Fibroblast of skin of right biceps (primary cell): ENCODE measurements around the gene SPRR1B.
"Not testable (repeated sequence)": the region's sequence is repeated elsewhere in the genome, so short reads cannot be mapped to it uniquely, and the experiment has no call there.

Experiments used
- DNase-seq: peaks from one replicate; pipeline ENCODE4 v3.0.0-alpha.2; 2013

Gene SPRR1B

DNA sequence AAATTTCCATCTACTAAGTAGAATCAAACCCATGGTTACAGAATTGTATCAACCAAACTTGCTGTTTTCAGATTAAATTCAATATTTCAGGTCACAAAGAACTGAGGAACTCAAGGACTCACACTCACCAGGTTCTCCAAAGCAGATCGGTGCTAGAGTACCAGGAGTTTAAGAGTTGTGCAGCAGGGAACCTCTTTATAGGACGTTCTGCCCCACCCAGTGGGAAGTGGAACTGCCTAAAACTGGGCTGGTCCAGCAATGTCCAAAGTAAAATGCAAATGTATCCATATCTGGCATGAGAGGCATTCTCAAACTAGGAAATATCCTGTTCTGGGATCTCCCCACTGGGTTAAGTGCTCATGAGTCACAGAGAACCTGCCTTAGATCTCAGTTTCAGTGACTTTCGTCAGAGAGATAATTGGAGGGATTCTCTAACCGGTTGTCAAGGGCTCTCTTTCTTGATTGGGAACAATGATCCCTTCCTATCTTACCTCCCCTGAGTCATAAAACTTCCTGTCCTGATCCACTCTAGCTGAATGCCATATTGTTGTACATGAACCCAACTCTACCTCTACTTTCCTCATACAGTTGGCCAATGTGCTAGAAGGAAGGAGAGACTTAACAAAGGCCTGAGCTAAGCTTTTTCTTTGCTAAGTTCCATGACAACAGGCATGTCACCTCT, 10.1 kb downstream of the SPRR1B start, which contains the start of gene SPRR2D:
SPRR2D (minus strand) TSS at position 171 of the 682 bp plus-strand sequence. CDS start 774 bp downstream, outside the sequence.
- no peak for DNase-seq

DNA sequence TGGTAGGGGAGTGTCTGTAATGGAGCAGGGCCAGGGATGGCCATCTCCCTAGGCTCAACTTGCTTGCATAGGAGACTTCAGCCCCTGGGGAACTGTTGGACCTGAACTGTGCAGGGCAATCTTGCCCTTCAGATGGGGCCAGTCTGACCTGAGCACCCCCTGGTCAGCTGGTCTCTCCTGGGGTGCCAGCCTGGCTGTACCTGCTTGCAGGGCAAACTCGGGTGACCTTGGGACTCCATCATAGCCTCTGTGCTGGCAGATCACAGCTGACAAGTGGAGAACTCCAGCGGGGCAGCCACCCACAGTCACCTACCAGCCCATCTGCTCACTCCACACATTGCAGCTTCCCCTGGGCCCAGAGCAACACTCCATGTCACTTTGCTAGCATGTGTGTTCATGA, 18.2 kb downstream of the SPRR1B start:
- DNase-seq: no peak

GRCh38 chr1:153056111-153056510, 25.1 kb downstream of the SPRR1B start:
- not testable (repeated sequence) for DNase-seq

- DNase-seq: no peak
Observed at GRCh38 chr1:153057375-153057774, 26.4 kb downstream of the SPRR1B start, which contains the start of gene SPRR2A. Gene SPRR2A (minus strand): TSS chr1:153057512. CDS start chr1:153056735, 777 bp downstream.

DNA sequence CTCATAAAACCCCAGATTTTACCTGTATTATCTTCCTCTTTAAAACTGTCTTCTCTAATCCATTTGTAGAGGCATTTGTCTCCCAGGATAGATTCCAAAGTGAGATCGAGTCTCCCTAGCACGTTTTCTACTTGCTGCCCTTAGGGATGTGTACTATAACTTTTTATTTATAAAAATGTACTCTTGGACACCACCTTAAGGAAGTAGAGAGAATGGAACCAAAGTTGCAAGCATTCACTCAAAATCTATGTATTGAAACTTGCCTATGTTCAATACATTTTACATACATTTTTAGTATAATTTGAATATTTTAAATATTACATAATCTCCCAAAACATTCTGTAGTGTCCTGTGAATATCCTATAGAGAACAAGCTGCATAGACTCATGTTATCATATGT, 27.2 kb downstream of the SPRR1B start:
- no peak for DNase-seq

DNA sequence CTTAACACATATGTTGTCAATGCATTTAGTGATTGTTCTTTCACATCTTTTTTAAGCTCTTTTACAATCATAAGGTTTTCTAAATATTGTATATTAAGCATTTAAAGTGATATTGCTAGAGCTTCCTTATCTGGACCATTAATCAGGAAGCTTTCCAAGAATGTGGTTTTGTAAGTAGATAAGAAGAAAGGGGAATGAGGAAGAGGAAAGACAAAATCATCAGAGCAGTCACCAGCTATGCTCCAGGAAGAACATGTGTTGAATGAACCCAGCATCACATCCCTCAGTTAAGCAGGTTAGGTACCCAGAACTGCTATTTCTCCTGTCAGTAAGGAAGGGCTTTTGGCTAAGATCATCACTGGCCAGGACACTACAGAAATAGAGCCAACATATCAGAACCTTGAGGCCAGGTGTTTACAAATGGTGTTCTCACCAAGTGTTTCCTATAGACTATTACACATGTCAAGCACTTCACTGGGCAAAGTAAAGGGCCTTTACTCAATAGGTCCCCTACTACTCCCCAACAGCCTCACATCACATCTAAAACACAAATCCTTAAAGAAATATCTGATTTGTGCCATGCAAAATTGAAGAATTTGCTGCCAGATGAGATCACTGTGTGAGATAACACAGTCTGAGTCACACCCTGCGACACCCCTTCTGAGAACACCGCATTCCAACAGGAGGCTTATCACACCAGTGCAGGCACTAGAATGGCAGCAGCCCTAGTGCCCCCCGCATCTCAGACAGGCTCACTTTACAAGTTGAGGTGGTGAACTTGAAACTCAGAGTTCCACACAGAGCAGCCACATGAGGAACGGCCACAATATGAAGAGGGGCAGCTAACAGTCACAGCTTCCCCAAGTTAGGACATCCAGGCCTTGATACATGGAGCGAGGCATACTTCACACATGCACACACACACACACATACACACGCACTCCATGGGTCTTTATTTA, 28.1 kb downstream of the SPRR1B start:
- no peak for DNase-seq

DNA sequence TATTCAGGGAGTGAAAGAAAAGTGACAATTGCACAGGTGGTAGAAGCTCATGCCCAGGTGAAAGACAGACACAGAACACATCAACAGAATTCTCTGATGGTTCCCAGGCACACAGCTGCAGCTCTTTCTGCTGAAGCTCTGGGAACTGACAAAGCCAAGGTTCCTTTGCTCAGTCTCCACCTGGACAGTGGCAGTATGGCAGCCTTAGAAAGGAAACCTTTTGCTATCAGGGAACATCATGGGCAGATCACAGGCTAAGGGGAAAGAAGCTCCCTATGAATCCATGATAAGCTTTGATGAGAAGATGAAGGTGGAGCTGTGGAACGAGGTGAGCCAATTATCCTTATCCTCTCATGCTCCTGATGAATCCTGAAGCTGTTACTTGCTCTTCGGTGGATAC, 39.2 kb downstream of the SPRR1B start:
- no peak for DNase-seq

DNA sequence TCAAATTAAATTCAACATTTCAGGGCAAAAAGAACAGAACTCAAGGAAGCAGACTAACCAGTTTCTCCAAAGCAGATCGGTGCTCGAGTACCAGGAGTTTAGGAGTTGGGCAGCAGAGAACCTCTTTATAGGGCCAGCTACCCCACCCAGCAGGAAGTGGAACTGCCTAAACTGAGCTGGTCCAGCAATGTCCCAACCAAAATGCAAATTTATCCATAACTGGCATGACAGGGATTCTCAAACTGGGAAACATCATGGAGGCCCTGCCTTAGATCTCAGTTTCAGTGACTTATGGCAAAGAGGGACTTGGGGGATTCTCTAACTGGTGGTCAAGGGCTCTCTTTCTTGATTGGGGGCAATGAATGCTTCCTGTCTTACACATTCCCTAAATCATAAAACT, 40.5 kb downstream of the SPRR1B start, which contains the start of gene SPRR2B:
SPRR2B (minus strand) TSS at position 101 of the 400 bp plus-strand sequence. CDS start 772 bp downstream, outside the sequence.
- DNase-seq: no peak

- DNase-seq: no peak
Observed at GRCh38 chr1:153072806-153073726, 42.1 kb downstream of the SPRR1B start.

DNA sequence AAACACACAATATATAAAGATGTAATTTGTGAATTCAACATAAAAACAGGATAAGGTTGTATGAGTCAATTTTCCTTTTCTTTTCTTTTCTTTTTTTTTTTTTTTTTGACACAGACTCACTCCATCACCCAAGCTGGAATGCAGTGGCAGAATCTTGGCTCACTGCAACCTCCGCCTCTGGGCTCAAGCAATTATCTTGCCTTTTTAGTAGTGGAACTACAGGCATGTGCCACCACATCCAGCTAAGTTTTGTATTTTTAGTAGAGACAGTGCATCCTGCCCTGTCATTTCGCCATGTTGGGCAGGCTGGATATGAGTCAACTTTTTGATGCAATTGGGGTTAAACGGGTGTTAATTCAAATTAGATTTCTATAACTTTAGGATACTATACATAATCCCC, 50.7 kb downstream of the SPRR1B start:
- no peak for DNase-seq
